Smooth muscle cell of the umbilical artery (primary cell): Measurements from ENCODE around the gene SNRNP25. TPM values are rescaled to one million over a fixed set of nuclear protein-coding genes. Genes with fewer than 3 reads are reported as not detected.

ENCODE experiments used
- total RNA-seq: library from RNA; depleted of rRNA; stranded (reverse); fragments of >200 nt; gene quantifications from 2 replicates; pipeline ENCODE4 v1.2.3, GENCODE V29; 2014

Gene SNRNP25
- 17.5 and 17.9 TPM in 2 replicates for total RNA-seq

DNA sequence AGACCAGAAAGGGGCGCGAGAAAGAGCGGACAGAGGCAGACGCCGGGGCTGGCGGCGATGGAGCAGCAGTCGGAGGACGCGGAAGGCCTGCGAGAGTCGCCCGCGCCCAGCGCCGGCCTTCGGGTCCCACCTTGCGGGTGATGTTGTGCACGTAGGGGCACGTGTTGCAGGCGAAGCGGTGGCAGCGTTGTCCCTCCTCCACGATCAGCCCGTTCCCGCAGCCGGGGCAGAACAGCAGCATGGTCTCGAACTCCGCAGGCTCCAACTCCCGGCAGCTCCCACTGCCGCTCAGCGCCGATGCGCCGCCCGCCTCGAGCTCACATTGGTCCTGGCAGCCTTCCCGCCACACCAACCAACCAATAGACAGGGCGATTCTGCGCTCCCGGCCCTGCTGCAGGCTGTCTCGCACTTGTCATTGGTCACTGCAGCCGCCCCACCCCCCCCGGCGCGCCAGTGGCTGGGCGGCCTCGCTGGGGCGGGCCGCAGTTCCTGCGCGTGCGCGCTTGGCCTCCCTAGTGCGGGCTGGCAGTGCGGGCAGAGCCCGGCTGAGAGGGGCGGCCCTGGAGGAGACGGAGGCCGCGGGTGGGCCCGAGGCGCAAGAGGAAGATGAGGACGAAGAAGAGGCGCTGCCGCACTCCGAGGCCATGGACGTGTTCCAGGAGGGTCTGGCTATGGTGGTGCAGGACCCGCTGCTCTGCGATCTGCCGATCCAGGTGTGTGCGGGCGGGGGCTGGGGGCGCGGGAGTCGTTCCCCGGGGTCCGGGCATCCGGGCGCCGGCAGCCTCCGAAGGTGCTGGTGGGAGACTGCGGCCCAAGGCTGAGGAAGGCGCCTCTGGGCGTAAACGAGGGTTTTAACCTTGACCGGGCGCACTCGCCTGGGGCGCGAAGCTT lies at the start of gene SNRNP25, which contains the start of gene POLR3K:
Gene SNRNP25 (plus strand): TSS at position 483 of the 891 bp plus-strand sequence. CDS start 189 bp downstream, at position 672.
Gene POLR3K (minus strand): TSS at position 263 of the 891 bp plus-strand sequence. CDS start 22 bp downstream, at position 241.

DNA sequence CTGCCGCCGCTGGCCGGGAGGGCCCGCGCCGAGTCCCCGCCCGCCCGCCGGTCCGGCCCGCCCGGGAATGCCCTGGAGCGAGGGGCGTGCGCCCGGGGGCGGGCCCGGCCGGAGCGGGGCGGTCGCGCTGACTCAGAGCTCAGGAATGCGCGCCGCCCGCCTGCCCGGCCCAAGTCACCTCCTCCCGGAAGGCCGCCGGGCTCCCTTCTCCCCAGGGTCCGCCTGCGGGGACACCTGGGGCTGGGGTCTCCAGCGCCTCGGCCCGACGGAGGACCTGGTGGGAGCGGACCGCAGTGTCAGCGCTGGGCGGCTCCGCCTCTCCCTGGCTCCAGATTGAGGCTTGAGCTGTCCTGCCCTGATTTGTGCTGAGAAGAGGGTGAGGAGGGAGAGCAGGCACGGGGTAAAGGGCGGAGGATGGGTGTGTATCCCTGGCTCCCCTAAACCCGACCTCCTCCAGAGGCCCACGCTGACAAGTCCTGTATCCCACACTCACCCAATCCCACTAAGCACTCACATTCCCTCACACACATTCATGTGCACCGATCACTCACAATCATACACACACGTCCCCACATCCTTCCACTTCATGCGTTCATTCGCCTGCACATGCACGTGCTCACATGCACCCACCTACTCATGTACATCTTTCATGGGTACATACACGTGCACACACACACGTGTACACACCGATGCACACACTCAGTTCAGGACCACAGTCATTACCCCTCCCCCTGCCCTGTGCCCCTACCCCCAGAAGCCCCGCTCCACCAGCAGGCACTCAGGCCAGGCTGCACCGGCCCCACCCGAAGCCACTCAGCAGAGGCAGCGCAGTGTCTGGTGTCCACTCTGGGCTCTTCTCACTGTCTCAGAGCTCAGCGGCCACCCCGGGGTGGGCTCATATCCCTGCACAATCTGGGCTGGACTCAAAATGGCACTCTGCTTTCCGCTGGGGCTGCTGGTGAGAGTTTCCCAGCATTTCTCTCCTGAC lies 19.2 kb downstream of the SNRNP25 start, which contains the start of gene RHBDF1:
Gene RHBDF1 (minus strand): TSS at position 71 of the 988 bp plus-strand sequence. CDS start 7,616 bp downstream, outside the sequence.

DNA sequence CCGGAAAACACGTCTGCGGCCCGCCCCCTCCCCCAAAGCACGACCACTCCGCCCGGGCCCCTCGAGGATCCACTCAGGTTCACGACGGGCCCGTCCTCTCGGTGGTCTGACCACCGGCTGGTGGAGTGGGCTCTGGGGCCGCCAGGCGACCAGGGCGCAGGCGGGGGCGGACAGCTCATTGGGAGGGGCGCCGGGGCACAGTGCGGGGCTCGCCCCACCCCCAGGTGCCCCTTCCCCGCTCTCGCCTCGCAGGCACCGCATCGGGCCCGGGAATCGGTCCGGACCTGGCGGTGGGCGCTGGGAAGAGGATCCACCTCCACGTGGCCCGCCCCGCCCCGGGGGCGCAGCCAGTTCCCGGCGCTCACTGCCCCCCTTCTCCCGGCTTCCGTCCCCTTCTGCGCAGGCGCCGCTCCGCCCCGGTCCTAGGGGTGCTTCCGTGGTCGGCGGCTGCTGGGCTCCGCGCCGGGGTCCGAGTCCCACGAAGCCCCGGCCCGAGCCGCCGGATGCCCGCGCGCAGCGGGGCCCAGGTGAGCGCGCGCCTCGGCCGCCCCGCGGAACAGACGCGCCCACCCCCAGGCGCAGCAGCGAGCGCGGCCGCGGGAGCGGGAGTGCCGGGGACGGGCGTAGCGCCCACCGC lies 24.3 kb downstream of the SNRNP25 start, which contains the start of gene MPG:
Gene MPG (plus strand): TSS at position 419 of the 637 bp plus-strand sequence. CDS start 85 bp downstream, at position 504.

Other genes starting within 250 kb of the SNRNP25 start
- 2.4 and 4.2 TPM in 2 replicates for gene POLR3K, start 220 bp upstream of the SNRNP25 start, total RNA-seq
- 24.6 and 49.9 TPM in 2 replicates for gene RHBDF1, start 18.8 kb downstream of the SNRNP25 start, total RNA-seq
- 101 and 198 TPM in 2 replicates for gene MPG, start 24.4 kb downstream of the SNRNP25 start, total RNA-seq
- 10.1 and 17.8 TPM in 2 replicates for gene NPRL3, start 84.8 kb downstream of the SNRNP25 start, total RNA-seq
- gene HBZ, start 98.8 kb downstream of the SNRNP25 start, total RNA-seq = not detected in 2 replicates
- gene HBM, start 112.2 kb downstream of the SNRNP25 start, total RNA-seq = not detected in 2 replicates
- not detected in 2 replicates for gene HBA2, start 119.0 kb downstream of the SNRNP25 start, total RNA-seq
- not detected in 2 replicates for gene HBA1, start 122.9 kb downstream of the SNRNP25 start, total RNA-seq
- gene HBQ1, start 126.6 kb downstream of the SNRNP25 start, total RNA-seq = not detected in 2 replicates
- gene LUC7L, start 175.6 kb downstream of the SNRNP25 start, total RNA-seq = 43.9 and 44.2 TPM in 2 replicates
- gene FAM234A, start 181.0 kb downstream of the SNRNP25 start, total RNA-seq = 122 and 156 TPM in 2 replicates
- gene RGS11, start 222.1 kb downstream of the SNRNP25 start, total RNA-seq = 1.8 and 2.4 TPM in 2 replicates
- gene ARHGDIG, start 226.8 kb downstream of the SNRNP25 start, total RNA-seq = 0.28 and 1.5 TPM in 2 replicates
- gene PDIA2, start 229.3 kb downstream of the SNRNP25 start, total RNA-seq = 0.51 and 2.4 TPM in 2 replicates